LNCAP (cell line): Measurements from ENCODE around the gene INHBB.

Source experiments
- CTCF ChIP-seq: fragments of 450-650 bp; IDR thresholded peaks from 2 replicates; pipeline ENCODE4 v1.5.1; 2017; ENCODE audit warnings: mild to moderate bottlenecking

INHBB gene

GRCh38 chr2:120312860-120313694 is 32.9 kb upstream of the INHBB start:
- peak; percentile 95 for TF ChIP-seq CTCF

DNA sequence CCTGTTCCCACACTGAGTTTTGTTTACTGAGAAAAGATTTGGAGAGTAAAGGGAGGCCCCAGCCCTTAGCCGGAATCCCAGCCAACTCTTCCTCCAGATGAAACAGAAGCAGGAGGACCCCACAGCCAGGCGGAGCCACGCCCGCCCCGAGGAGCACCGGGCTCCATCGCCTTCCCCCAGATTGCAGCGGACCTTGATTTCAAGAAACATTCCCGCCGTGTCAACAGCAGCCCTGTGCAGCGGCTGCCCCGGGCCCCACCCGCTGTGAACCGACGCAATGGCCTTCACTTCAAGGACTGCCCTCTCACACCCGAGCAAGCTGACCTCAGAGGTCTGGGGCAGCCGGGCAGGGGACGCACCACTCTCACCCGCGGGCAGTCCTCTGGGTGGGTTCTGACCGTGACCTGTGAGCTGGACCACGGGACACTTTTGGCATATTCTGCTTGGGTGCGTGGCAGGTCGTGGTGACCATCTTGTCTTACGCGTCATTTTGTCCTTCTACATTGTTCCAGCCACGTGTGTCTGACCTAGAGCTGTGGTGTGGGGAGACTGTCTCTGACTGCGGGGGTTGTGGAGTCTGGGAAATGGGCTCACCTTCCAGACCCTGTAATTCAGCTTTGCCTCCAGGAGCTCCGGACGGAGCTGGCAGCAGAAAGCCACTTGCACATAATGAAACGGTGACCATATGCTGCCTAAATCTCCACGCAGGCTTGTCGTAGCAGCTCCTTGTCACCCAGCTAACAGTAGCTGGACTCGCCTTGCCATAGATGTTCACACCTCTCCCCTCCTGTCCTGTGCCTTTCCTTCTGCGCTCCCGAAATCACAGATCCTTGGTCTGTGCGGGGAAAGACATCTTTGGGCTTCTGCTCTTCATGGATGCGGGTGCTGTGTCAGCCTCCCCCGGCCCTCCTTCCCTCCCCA is 32.0 kb upstream of the INHBB start:
- no peak for TF ChIP-seq CTCF

DNA sequence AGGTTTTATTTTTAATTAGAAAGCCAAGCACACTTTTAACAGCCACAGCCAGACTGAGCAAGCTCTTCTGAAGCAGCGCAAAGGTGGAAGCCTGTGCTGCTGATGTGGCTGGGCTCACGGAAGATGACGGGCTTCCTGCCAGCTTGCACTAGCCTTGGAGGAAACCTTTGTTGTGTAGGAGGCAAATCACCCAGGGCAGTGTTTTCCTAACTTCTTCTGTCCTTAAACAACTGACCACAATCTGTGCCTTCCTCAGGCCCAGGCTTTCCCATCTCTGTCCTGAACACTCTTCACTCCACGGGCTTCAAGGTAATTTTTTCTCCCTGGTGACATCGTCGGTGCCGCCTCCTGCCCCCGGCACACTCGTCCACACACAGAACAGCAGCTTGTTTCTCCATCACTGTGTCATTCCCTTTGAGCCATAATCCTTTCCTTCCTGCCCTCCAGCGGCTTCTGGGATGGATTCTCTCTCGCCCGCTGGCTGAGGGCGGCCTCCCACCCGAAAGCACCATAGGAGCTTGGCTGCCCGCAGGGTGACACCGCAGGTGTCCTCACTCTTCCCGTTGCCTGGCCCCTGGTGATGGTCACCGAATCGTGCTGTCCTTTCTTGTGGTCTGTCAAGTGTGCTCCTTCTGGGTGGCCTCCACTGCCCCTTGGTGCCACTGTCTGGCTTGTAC is 31.1 kb upstream of the INHBB start:
- TF ChIP-seq CTCF: no peak

- no peak for TF ChIP-seq CTCF
Measured at GRCh38 chr2:120315367-120316033, 30.4 kb upstream of the INHBB start.

DNA sequence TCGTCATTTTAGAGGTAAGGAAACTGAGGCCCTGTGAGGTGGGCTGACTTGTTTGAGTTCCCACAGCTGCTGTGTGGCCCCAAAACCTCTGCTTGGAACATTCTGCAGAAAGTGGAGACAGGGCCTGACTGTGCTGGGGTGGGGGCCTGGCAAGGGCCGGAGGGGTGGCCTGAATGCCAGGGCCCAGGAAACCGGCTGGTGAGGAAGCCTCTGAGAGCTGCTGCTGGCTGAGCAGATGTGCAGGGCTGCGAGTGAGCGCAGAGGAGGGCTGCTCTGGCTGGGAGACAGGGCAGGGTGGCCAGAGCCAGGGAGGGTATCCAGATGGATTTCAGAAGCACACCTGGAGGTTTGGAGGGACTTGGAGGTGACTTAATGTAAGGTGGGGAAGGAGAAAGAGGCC is 29.9 kb upstream of the INHBB start:
- no peak for TF ChIP-seq CTCF

GRCh38 chr2:120316528-120317179 is 29.3 kb upstream of the INHBB start:
- no peak for TF ChIP-seq CTCF
